Neural cell (in vitro differentiated cells): Measurements from ENCODE around the gene ID4. TPM values are rescaled to one million over a fixed set of nuclear protein-coding genes. Genes with fewer than 3 reads are reported as not detected.
A peak's percentile ranks its signal among the peaks of the same experiment; 100 is the strongest.

Experiments
- H2AFZ ChIP-seq: fragments of 200-600, 300-800 bp; sonication (generic), shearing (Covaris generic); 2 replicates; pipeline ENCODE4 v1.6.0; 2014; ENCODE audit warnings: low read depth, mild to moderate bottlenecking, antibody characterized with exemption, low read length, moderate library complexity
- H3F3A ChIP-seq: fragments of 200-600 bp; shearing (Covaris generic); 2 replicates; pipeline ENCODE4 v1.6.1; 2016; ENCODE audit warnings: mild to moderate bottlenecking, moderate library complexity, mixed read lengths, antibody characterized with exemption, low read length; ENCODE audit not compliant: insufficient read depth, poor library complexity, severe bottlenecking
- H3K27ac ChIP-seq: fragments of 200-600, 300-800 bp; sonication (generic), shearing (Covaris generic); 2 replicates; pipeline ENCODE4 v1.5.1; 2014; ENCODE audit warnings: mild to moderate bottlenecking, low read length, moderate library complexity
- H3K27me3 ChIP-seq: fragments of 300-800, 200-600 bp; sonication (generic), shearing (Covaris generic); 2 replicates; pipeline ENCODE4 v1.6.0; 2014; ENCODE audit warnings: mild to moderate bottlenecking, low read depth, low read length, moderate library complexity; ENCODE audit not compliant: insufficient read depth
- H3K36me3 ChIP-seq: fragments of 300-800, 200-600 bp; sonication (generic), shearing (Covaris generic); 2 replicates; pipeline ENCODE4 v1.5.1; 2014; ENCODE audit warnings: mild to moderate bottlenecking, antibody characterized with exemption, low read length, moderate library complexity; ENCODE audit not compliant: insufficient read depth
- H3K4me2 ChIP-seq: fragments of 300-800, 200-600 bp; sonication (generic), shearing (Covaris generic); 2 replicates; pipeline ENCODE4 v1.6.0; 2014; ENCODE audit warnings: mild to moderate bottlenecking, low read length
- H3K4me3 ChIP-seq: fragments of 300-800, 200-600 bp; sonication (generic), shearing (Covaris generic); 2 replicates; pipeline ENCODE4 v1.5.1; 2014; ENCODE audit warnings: mild to moderate bottlenecking, low read length, moderate library complexity
- H3K79me2 ChIP-seq: fragments of 200-600 bp; shearing (Covaris generic); replicated peaks from 2 replicates; pipeline ENCODE4 v1.6.0; 2014; ENCODE audit warnings: mild to moderate bottlenecking, low read length, moderate library complexity; ENCODE audit not compliant: insufficient read depth
- H3K9ac ChIP-seq: fragments of 300-800, 200-600 bp; sonication (generic), shearing (Covaris generic); 2 replicates; pipeline ENCODE4 v1.6.1; 2016; ENCODE audit warnings: mild to moderate bottlenecking, low read length, mixed read lengths
- H3K9me2 ChIP-seq: fragments of 200-600 bp; shearing (Covaris generic); 2 replicates; pipeline ENCODE4 v1.6.1; 2016; ENCODE audit warnings: mild to moderate bottlenecking, low read length, mixed read lengths; ENCODE audit not compliant: insufficient read depth
- H3K9me3 ChIP-seq: fragments of 200-600, 300-800 bp; sonication (generic), shearing (Covaris generic); 2 replicates; pipeline ENCODE4 v1.6.1; 2016; ENCODE audit warnings: mild to moderate bottlenecking, mixed run types, low read length, moderate library complexity, mixed read lengths
- H4K20me1 ChIP-seq: fragments of 200-600 bp; shearing (Covaris generic); 2 replicates; pipeline ENCODE4 v1.6.1; 2016; ENCODE audit warnings: mild to moderate bottlenecking, mixed run types; ENCODE audit not compliant: insufficient read depth
- EP300 ChIP-seq: fragments of 450-650 bp; conservative IDR thresholded peaks from 2 replicates; pipeline ENCODE4 v1.6.1; 2014; ENCODE audit warnings: antibody characterized with exemption, mild to moderate bottlenecking, moderate library complexity; ENCODE audit not compliant: poor library complexity, severe bottlenecking
- EZH2 ChIP-seq: fragments of 200-600, 300-800 bp; shearing (Covaris generic), sonication (generic); IDR thresholded peaks from 2 replicates; pipeline ENCODE4 v1.6.1; 2014; ENCODE audit warnings: antibody characterized with exemption, low read length, borderline replicate concordance, mild to moderate bottlenecking; ENCODE audit not compliant: insufficient read depth, poor library complexity, severe bottlenecking
- POLR2AphosphoS5 ChIP-seq: IDR thresholded peaks from 2 replicates; pipeline ENCODE4 v1.6.1; 2012
- polyA plus RNA-seq: library from polyadenylated mRNA; depleted of rRNA; stranded (reverse); fragments of >200 nt; gene quantifications from 2 replicates; pipeline ENCODE4 v1.2.3, GENCODE V29; 2014
- TF ChIP-seq, protein P1 (sequence below): IDR thresholded peaks from 2 replicates; pipeline ENCODE4 v1.6.1; 2012; ENCODE audit warnings: borderline replicate concordance

The ID4 gene
- polyA plus RNA-seq, 1 donor from 2014 or later = 506 TPM

DNA sequence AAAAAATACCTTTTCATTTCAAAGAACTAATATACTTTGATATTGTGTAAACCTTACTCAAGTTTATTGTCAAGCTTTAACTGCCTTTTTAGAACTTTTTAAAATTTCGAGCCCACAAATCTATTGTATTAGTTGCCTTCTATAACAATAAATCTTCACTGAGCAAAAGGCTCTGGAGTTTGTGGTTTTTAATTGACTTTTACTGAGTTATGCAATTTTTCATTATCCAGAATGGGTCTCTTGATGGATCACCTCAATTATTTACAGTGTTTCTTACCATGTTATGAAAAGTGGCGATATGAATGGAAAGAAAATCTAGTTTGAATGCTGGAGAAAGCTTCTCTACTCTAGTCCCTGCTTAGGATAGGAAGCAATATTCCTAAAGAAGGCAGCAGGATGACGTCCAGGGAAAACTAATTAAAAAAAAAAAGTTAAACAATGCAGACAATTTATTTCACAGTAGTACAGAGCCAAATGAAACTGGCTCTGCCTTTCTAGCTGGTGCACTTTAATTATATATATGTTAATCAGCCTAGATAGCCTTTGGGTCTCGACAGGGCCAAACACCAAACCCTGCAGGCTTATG, 5.0 kb downstream of the ID4 start:
- peaks cover 3% of the 10 kb centered on the region for H3K36me3 ChIP-seq
- peak; percentile 16 for TF ChIP-seq POLR2AphosphoS5
- no peak for TF ChIP-seq EZH2
- H3K27ac ChIP-seq = peak overlapping the region; percentile 94
- peaks cover 89% of the 10 kb centered on the region for H3K79me2 ChIP-seq
- no peak overlapping the region for H2AFZ ChIP-seq
- peaks cover 12% of the 10 kb centered on the region for H3F3A ChIP-seq
- peaks cover 21% of the 10 kb centered on the region for H4K20me1 ChIP-seq
- H3K4me3 ChIP-seq = peak overlapping the region; percentile 89
- peak overlapping the region; percentile 85 for H3K4me2 ChIP-seq
- H3K9me3 ChIP-seq = no peaks in the 10 kb centered on the region
- peak overlapping the region; percentile 97 for H3K9ac ChIP-seq
- no peaks in the 10 kb centered on the region for H3K27me3 ChIP-seq
- H3K9me2 ChIP-seq = no peaks in the 10 kb centered on the region

DNA sequence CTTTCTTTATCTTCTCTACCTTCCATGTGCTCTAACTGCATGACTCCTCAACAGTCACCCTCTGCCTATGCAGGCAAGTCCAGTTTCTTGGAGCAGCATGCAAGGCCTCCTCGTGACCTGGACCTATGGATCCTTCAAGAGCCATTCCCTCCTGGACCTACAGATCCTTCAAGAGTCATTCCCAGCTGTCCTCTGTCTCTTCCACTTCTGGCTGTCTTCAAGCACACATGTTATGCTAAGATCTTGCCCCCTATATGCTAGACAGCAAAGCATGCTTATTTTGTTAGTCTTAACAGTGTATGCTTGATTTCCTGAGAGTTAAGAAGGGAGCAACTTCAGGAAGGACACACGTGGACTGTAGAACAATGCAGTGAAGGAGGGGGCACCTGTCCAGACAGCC, 7.5 kb downstream of the ID4 start:
- no peak overlapping the region for H3K9ac ChIP-seq
- no peaks in the 10 kb centered on the region for H3K36me3 ChIP-seq
- no peaks in the 10 kb centered on the region for H3K9me3 ChIP-seq
- H3K27me3 ChIP-seq = no peaks in the 10 kb centered on the region
- peak overlapping the region; percentile 89 for H3K4me3 ChIP-seq
- no peaks in the 10 kb centered on the region for H3K9me2 ChIP-seq
- peaks cover 78% of the 10 kb centered on the region for H3K79me2 ChIP-seq
- H3K27ac ChIP-seq = peak overlapping the region; percentile 94
- peaks cover 12% of the 10 kb centered on the region for H3F3A ChIP-seq
- H4K20me1 ChIP-seq = no peaks in the 10 kb centered on the region
- TF ChIP-seq, protein P1, sequence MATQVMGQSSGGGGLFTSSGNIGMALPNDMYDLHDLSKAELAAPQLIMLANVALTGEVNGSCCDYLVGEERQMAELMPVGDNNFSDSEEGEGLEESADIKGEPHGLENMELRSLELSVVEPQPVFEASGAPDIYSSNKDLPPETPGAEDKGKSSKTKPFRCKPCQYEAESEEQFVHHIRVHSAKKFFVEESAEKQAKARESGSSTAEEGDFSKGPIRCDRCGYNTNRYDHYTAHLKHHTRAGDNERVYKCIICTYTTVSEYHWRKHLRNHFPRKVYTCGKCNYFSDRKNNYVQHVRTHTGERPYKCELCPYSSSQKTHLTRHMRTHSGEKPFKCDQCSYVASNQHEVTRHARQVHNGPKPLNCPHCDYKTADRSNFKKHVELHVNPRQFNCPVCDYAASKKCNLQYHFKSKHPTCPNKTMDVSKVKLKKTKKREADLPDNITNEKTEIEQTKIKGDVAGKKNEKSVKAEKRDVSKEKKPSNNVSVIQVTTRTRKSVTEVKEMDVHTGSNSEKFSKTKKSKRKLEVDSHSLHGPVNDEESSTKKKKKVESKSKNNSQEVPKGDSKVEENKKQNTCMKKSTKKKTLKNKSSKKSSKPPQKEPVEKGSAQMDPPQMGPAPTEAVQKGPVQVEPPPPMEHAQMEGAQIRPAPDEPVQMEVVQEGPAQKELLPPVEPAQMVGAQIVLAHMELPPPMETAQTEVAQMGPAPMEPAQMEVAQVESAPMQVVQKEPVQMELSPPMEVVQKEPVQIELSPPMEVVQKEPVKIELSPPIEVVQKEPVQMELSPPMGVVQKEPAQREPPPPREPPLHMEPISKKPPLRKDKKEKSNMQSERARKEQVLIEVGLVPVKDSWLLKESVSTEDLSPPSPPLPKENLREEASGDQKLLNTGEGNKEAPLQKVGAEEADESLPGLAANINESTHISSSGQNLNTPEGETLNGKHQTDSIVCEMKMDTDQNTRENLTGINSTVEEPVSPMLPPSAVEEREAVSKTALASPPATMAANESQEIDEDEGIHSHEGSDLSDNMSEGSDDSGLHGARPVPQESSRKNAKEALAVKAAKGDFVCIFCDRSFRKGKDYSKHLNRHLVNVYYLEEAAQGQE = no peak
- peak; percentile 6 for TF ChIP-seq POLR2AphosphoS5
- H3K4me2 ChIP-seq = no peak overlapping the region
- H2AFZ ChIP-seq = no peak overlapping the region

DNA sequence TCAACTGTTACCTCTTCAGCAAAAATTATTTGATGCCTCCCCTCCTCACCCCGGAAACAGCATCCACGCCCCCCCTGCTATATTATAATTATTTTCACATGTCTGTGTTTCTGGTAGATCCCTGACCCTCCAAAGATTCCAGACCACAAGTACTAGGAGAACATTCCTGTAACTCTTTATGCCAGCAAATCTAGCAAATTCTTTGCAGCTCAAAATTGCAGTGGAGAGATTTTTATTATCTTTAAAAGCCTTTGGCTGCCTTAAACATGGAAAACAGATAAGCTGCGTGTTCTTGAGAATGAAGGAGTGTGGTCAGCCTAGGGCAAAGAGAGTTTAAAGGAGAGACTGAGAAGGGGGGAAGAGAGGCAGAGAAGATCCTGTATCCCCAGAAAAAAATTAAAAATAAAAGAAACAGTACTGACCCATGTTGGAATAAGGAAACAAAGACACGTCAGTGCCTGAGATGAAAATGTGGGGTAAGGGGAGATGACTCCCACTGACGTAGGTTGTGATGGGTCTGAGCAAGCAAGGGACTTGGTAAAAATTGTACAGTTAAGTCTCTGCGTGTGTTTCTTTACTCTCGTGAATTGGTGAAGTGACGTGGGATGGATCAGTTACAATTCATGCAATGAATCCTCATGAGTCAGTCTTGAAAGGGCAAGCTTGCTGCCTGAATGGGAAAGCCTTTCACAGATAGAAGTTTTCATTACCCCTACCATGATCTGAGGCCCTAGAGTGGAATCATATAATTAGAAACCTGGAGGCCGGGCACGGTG, 8.3 kb downstream of the ID4 start:
- TF ChIP-seq POLR2AphosphoS5 (peak; percentile 7), EP300 (no peak)
- H3K4me3 ChIP-seq = no peak overlapping the region
- no peaks in the 10 kb centered on the region for H3K9me3 ChIP-seq
- no peak overlapping the region for H3K9ac ChIP-seq
- no peak overlapping the region for H2AFZ ChIP-seq
- no peaks in the 10 kb centered on the region for H4K20me1 ChIP-seq
- no peak overlapping the region for H3K4me2 ChIP-seq
- H3K9me2 ChIP-seq = no peaks in the 10 kb centered on the region
- H3K27me3 ChIP-seq = no peaks in the 10 kb centered on the region
- H3K79me2 ChIP-seq = peaks cover 71% of the 10 kb centered on the region
- H3K27ac ChIP-seq = peak overlapping the region; percentile 19
- H3K36me3 ChIP-seq = no peaks in the 10 kb centered on the region
- peaks cover 12% of the 10 kb centered on the region for H3F3A ChIP-seq
